NCI-H2029 treated with DMSO at 0.1 percent for 48 hours (cell line): ENCODE results near the gene RNASET2.

ENCODE experiments used
- DNase-seq: peaks from one replicate; lab custom pipeline; 2025; lab: John Stamatoyannopoulos, UW

RNASET2 gene

GRCh38 chr6:166946125-166946524 lies 10.2 kb downstream of the RNASET2 start:
- no peak for DNase-seq

GRCh38 chr6:166944666-166945256 lies 11.6 kb downstream of the RNASET2 start:
- no peak for DNase-seq

- no peak for DNase-seq
Measured at GRCh38 chr6:166942393-166943168, 13.8 kb downstream of the RNASET2 start.

- DNase-seq: no peak
Measured at GRCh38 chr6:166940643-166941068, 15.7 kb downstream of the RNASET2 start.

GRCh38 chr6:166939894-166940293 lies 16.5 kb downstream of the RNASET2 start:
- DNase-seq: no peak

- no peak for DNase-seq
Measured at GRCh38 chr6:166939345-166939744, 17.0 kb downstream of the RNASET2 start.

- no peak for DNase-seq
Measured at GRCh38 chr6:166938704-166939103, 17.6 kb downstream of the RNASET2 start.

- no peak for DNase-seq
Measured at GRCh38 chr6:166938150-166938549, 18.2 kb downstream of the RNASET2 start.

- no peak for DNase-seq
Measured at GRCh38 chr6:166937746-166938145, 18.6 kb downstream of the RNASET2 start.

- no peak for DNase-seq
Measured at GRCh38 chr6:166936079-166936787, 20.1 kb downstream of the RNASET2 start.

GRCh38 chr6:166935353-166935752 lies 21.0 kb downstream of the RNASET2 start:
- no peak for DNase-seq

GRCh38 chr6:166934174-166934573 lies 22.2 kb downstream of the RNASET2 start:
- DNase-seq: no peak

GRCh38 chr6:166933396-166933795 lies 23.0 kb downstream of the RNASET2 start:
- DNase-seq: no peak

GRCh38 chr6:166932616-166933015 lies 23.7 kb downstream of the RNASET2 start:
- no peak for DNase-seq

- no peak for DNase-seq
Measured at GRCh38 chr6:166932116-166932515, 24.2 kb downstream of the RNASET2 start.

- DNase-seq: no peak
Measured at GRCh38 chr6:166931426-166931970, 24.9 kb downstream of the RNASET2 start.

GRCh38 chr6:166930354-166930891 lies 25.9 kb downstream of the RNASET2 start:
- DNase-seq: no peak

- DNase-seq: no peak
Measured at GRCh38 chr6:166929542-166930189, 26.7 kb downstream of the RNASET2 start.

GRCh38 chr6:166928644-166929541 lies 27.5 kb downstream of the RNASET2 start:
- DNase-seq: no peak

- no peak for DNase-seq
Measured at GRCh38 chr6:166927935-166928643, 28.3 kb downstream of the RNASET2 start.
